GM12878 (cell line): ENCODE measurements around the gene KAZN. TPM values are rescaled to one million over a fixed set of nuclear protein-coding genes. Genes with fewer than 3 reads are reported as not detected.

ENCODE experiments used
- ATAC-seq: fragments of 200-7000 bp; cut with Tn5 transposase; 3 replicates; pipeline ENCODE4 v1.9.1; 2020; ENCODE audit warnings: mild to moderate bottlenecking, moderate library complexity
- BruUV-seq: library from RNA; stranded (reverse); fragments of 400-500 nt; replicated peaks from 2 replicates; lab custom pipeline; 2021; lab: Mats Ljungman, UMichigan
- CTCF ChIA-PET: fragments of 300-600 bp; sonication (Branson Sonifier 250); formaldehyde crosslinking; extraction: SDS; loops from one replicate; lab custom pipeline; 2021; ENCODE audit warnings: inconsistent platforms; lab: Yijun Ruan, JAX
- POLR2A ChIA-PET: fragments of 350-600 bp; formaldehyde crosslinking; extraction: SDS; loops from one replicate; lab custom pipeline; 2021; ENCODE audit warnings: inconsistent platforms; lab: Charles Lee
- RAD21 ChIA-PET: fragments of 300-600 bp; sonication (Branson Sonifier 250); formaldehyde crosslinking; loops from one replicate; lab custom pipeline; 2023; ENCODE audit warnings: antibody characterized with exemption; ENCODE audit not compliant: unreplicated experiment; lab: Charles Lee
- SMC1A ChIA-PET: fragments of 300-600 bp; sonication (Branson Sonifier 250); formaldehyde crosslinking; loops from one replicate; lab custom pipeline; 2023; ENCODE audit not compliant: unreplicated experiment, uncharacterized antibody; lab: Charles Lee
- DNase-seq: peaks from one replicate; pipeline ENCODE4 v3.0.0-alpha.2; 2011; ENCODE audit warnings: low read depth, low spot score
- FAIRE-seq: peaks from 3 replicates; lab custom pipeline; 2011; peaks lifted over from hg19 to GRCh38; lab: Jason Lieb, UNC
- H2AFZ ChIP-seq: 2 replicates; pipeline ENCODE4 v1.6.0; 2011; ENCODE audit warnings: low read depth, low read length, control low read depth; ENCODE audit not compliant: control insufficient read depth
- H3K27ac ChIP-seq: 2 replicates; pipeline ENCODE4 v1.5.1; 2011; ENCODE audit warnings: control low read depth; ENCODE audit not compliant: control insufficient read depth, insufficient read depth
- H3K27me3 ChIP-seq, 2 experiments: replicated peaks in 1 of 2; 2 replicates each; pipeline versions ENCODE4 v1.6.0 to v1.6.1; 2011; ENCODE audit warnings: low read length in 1 of 2; ENCODE audit not compliant: control insufficient read depth in 2 of 2, insufficient read depth in 2 of 2
- H3K36me3 ChIP-seq, 2 experiments: 2 replicates each; pipeline ENCODE4 v1.5.1; 2011; ENCODE audit warnings: low read length in 1 of 2; ENCODE audit not compliant: control insufficient read depth in 2 of 2, insufficient read depth in 2 of 2
- H3K4me1 ChIP-seq: 2 replicates; pipeline ENCODE4 v1.6.1; 2011; ENCODE audit warnings: mild to moderate bottlenecking, low read length, moderate library complexity, mixed read lengths; ENCODE audit not compliant: control insufficient read depth, insufficient read depth
- H3K4me2 ChIP-seq: 2 replicates; pipeline ENCODE4 v1.6.0; 2011; ENCODE audit warnings: control low read depth; ENCODE audit not compliant: control insufficient read depth, insufficient read depth
- H3K4me3 ChIP-seq: fragments of 200-600 bp; sonication (generic); 2 replicates; pipeline ENCODE4 v1.5.1; 2016
- H3K79me2 ChIP-seq: 2 replicates; pipeline ENCODE4 v1.6.0; 2011; ENCODE audit warnings: low read length; ENCODE audit not compliant: control insufficient read depth, insufficient read depth
- H3K9ac ChIP-seq: 2 replicates; pipeline ENCODE4 v1.8.0; 2011; ENCODE audit warnings: low read length, control low read depth, mixed read lengths; ENCODE audit not compliant: control insufficient read depth, insufficient read depth
- H3K9me3 ChIP-seq: replicated peaks from 3 replicates; pipeline ENCODE4 v1.5.1; 2011; ENCODE audit warnings: mild to moderate bottlenecking, low read length; ENCODE audit not compliant: control insufficient read depth, insufficient read depth
- H4K20me1 ChIP-seq: 2 replicates; pipeline ENCODE4 v1.6.0; 2011; ENCODE audit not compliant: control insufficient read depth, insufficient read depth
- EZH2 ChIP-seq: IDR thresholded peaks from 2 replicates; pipeline ENCODE4 v1.6.1; 2012; ENCODE audit warnings: low read depth, mild to moderate bottlenecking, control low read depth, inconsistent platforms, low read length, borderline replicate concordance; ENCODE audit not compliant: control insufficient read depth
- IKZF1 ChIP-seq: fragments of 450-650 bp; conservative IDR thresholded peaks from 2 replicates; pipeline ENCODE4 v1.6.1; 2017; ENCODE audit warnings: antibody characterized with exemption, mild to moderate bottlenecking
- POU2F2 ChIP-seq: IDR thresholded peaks from 3 replicates; pipeline ENCODE4 v1.6.1; 2011; ENCODE audit warnings: low read depth, mild to moderate bottlenecking, low read length, borderline replicate concordance
- PRDM15 ChIP-seq: fragments of 450-650 bp; formaldehyde crosslinking; IDR thresholded peaks from 2 replicates; pipeline ENCODE4 v1.4.0; 2020; ENCODE audit warnings: mild to moderate bottlenecking, moderate library complexity
- REST ChIP-seq: IDR thresholded peaks from 2 replicates; pipeline ENCODE4 v1.6.1; 2012; ENCODE audit warnings: mild to moderate bottlenecking, low read depth, low read length
- ZBED1 ChIP-seq: IDR thresholded peaks from 2 replicates; pipeline ENCODE4 v1.6.1; 2016; ENCODE audit warnings: borderline replicate concordance
- ZBTB40 ChIP-seq: fragments of 450-650 bp; IDR thresholded peaks from 2 replicates; pipeline ENCODE4 v1.6.1; 2016; ENCODE audit warnings: mild to moderate bottlenecking, moderate library complexity, borderline replicate concordance
- WGBS: methylation state at CpG from one replicate; pipeline ENCODE4 v1.1.6; 2016; ENCODE audit warnings: low lambda C conversion rate; ENCODE audit not compliant: insufficient replicate concordance, insufficient coverage; ENCODE audit errors: missing lambda C conversion rate; 5-methylcytosine and 5-hydroxymethylcytosine counted together
- in situ Hi-C: fragments of 300-500 bp; cut with MboI; formaldehyde crosslinking; loops from 9 replicates; pipeline ENCODE4 v1.14.3; 2018; ENCODE audit warnings: mixed read lengths
- intact Hi-C: fragments of 100-400 bp; cut with micrococcal nuclease; formaldehyde crosslinking; loops from one replicate; pipeline ENCODE4 v1.14.2; 2022; ENCODE audit not compliant: unreplicated experiment
- polyA plus RNA-seq, 11 experiments: library from polyadenylated mRNA; depleted of rRNA in 4 of 11; unstranded in 6 of 11; stranded (reverse) in 5 of 11; fragments of >200 nt; fragmentation: Nextera tagmentation in 4 of 11; fragmentation: Illumina TruSeq in 1 of 11; extraction: Ambion mirVana in 4 of 11; extraction: Trizol in 1 of 11; gene quantifications; 1 replicate in 1 of 11; 2 replicates in 10 of 11; pipeline versions ENCODE4 v1.2.1 to v1.2.3, GENCODE V29; 2011 to 2016; ENCODE audit warnings: inconsistent platforms in 2 of 11, missing spikeins in 2 of 11, low read depth in 1 of 11
- total RNA-seq, 4 experiments: library from RNA; depleted of rRNA in 3 of 4; stranded (reverse); fragments of >200 nt in 3 of 4; fragmentation: Illumina TruSeq in 1 of 4; extraction: Trizol in 1 of 4; gene quantifications; 2 replicates each; pipeline versions ENCODE4 v1.2.1 to v1.2.3, GENCODE V29; 2013 to 2021

Gene KAZN
- total and polyA plus RNA-seq, 10 of the 15 experiments (the other 5 are each of a cell fraction or from before 2014, with no cell fraction given): 0.72 to 4.0 (median 1.2) TPM

DNA sequence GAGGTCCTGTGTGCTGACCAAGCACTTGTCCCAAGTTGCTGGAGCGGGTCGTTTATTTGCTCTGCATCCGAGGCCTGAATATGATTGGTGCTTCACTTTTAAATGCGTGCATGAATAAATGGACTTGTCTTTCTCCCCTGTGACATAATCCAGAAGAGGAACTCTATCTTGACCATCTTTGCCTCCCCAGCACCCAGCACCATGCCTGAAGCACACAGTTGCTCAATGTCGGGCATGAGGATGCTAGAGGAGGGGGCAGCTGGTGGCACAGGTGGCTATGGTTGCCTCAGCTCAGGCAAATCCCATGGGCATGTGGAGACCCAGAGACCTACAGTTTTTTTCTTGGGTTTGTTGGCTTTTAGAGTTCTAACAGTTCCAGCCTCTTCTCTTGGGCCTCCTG, 142.6 kb downstream of the KAZN start (continued):
- TF ChIP-seq ZBTB40: no peak
- TF ChIP-seq, all 136 proteins: peak for 0

DNA sequence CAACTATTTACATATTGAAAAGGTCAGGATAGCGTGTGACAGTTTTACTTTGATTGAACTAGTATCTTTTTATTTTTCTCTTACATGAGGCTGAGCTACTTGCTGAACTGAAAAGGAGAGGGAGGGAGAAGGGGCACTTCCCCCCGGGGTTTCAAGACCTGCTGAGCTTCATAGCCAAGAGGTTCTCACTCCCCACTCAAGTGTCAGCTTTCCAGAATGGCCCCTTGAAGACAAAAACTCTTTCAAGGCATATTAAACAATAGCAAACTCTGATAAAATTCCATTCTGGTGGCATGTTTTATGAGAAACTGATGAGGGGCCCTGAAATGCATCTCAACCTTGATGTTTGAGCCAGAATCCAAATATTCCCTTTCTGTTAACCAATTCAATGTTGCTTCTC, 143.0 kb downstream of the KAZN start:
- DNase-seq (no peak), ATAC-seq (no peak), FAIRE-seq (no peak)
- RAD21 ChIA-PET: interaction anchor here (0.6 to 1.9 kb wide), 4 partner anchors 9 to 285 kb away, joined by 3 to 8 read pairs (median 3); no protein-coding TSS in a partner anchor
- SMC1A ChIA-PET: interaction anchor here (0.7 to 2.1 kb wide), 5 partner anchors 8 to 69 kb away, joined by 3 to 10 read pairs (median 3); no protein-coding TSS in a partner anchor
- Histone ChIP-seq H3K9ac (no peak overlapping the region), H3K27ac (no peak overlapping the region), H3K79me2 (no peaks in the 10 kb centered on the region), H3K27me3 (no peaks in the 10 kb centered on the region), H3K4me3 (no peak overlapping the region), H3K9me3 (no peaks in the 10 kb centered on the region; the same call in 2 of the 3 replicates), H4K20me1 (no peaks in the 10 kb centered on the region), H3K36me3 (no peaks in the 10 kb centered on the region), H2AFZ (no peak overlapping the region), H3K4me1 (peaks cover 13% of the 10 kb centered on the region), H3K4me2 (no peak overlapping the region)
- BruUV-seq: no TSS peak
- intact Hi-C loops (loop anchor here (5.0 kb wide), 1 partner anchor 224 kb away; no protein-coding TSS in a partner anchor), in situ Hi-C loops (no loop called here)
- CTCF ChIA-PET: interaction anchor here (0.6 to 1.6 kb wide), 3 partner anchors 9 to 142 kb away, joined by 3 to 4 read pairs (median 3); no protein-coding TSS in a partner anchor
- 4% methylated on average over 2 of the region's 2 CpGs for WGBS
- TF ChIP-seq PRDM15 (CRISPR knock-in tag) (no peak), ZBED1 (no peak), IKZF1 (no peak), POU2F2 (no peak), REST (no peak), EZH2 (no peak)
- POLR2A ChIA-PET: interaction anchor here (0.7 to 0.9 kb wide), 3 partner anchors 8 to 143 kb away, joined by 3 read pairs; no protein-coding TSS in a partner anchor
